ENCODE data around the gene P2RY6.

P2RY6 gene

GRCh38 chr11:73322382-73323306 is 50.5 kb downstream of the P2RY6 start:
- H3K27ac ChIP-seq, result no peak overlapping the region
- TF ChIP-seq CTCF (conservative IDR thresholded peaks at IDR 0.05), result no peak

- H3K27ac ChIP-seq, result no peak overlapping the region
- no peak for TF ChIP-seq CTCF (conservative IDR thresholded peaks at IDR 0.05)
Measured at GRCh38 chr11:73323464-73323863, 51.3 kb downstream of the P2RY6 start.

- no peak for TF ChIP-seq CTCF (conservative IDR thresholded peaks at IDR 0.05)
- H3K27ac ChIP-seq, result no peak overlapping the region
Measured at GRCh38 chr11:73324116-73324515, 52.0 kb downstream of the P2RY6 start.

- no peak overlapping the region for H3K27ac ChIP-seq
- no peak for TF ChIP-seq CTCF (conservative IDR thresholded peaks at IDR 0.05)
Measured at GRCh38 chr11:73324665-73325035, 52.5 kb downstream of the P2RY6 start.

- no peak overlapping the region for H3K27ac ChIP-seq
- TF ChIP-seq CTCF (conservative IDR thresholded peaks at IDR 0.05), result no peak
Measured at GRCh38 chr11:73325036-73325981, 53.2 kb downstream of the P2RY6 start.

- no peak for TF ChIP-seq CTCF (conservative IDR thresholded peaks at IDR 0.05)
- no peak overlapping the region for H3K27ac ChIP-seq
Measured at GRCh38 chr11:73326929-73327811, 55.0 kb downstream of the P2RY6 start.
